A549 (cell line): Measurements from ENCODE around the gene SREBF1. TPM values are rescaled to one million over a fixed set of nuclear protein-coding genes. Genes with fewer than 3 reads are reported as not detected.

Experiments
- ATAC-seq, 2 experiments: fragments of 200-7000 bp in 1 of 2; fragments of >200 bp in 1 of 2; cut with Nextera tagmentation in 1 of 2; cut with Tn5 transposase in 1 of 2; 3 replicates each; pipeline versions ENCODE4 v1.8.0 to v1.9.1; 2018 to 2020; ENCODE audit warnings: mild to moderate bottlenecking in 1 of 2, moderate library complexity in 1 of 2
- CTCF ChIA-PET: fragments of 300-600 bp; sonication (Branson Sonifier 250); formaldehyde crosslinking; extraction: SDS; loops from one replicate; lab custom pipeline; 2021; ENCODE audit warnings: antibody characterized with exemption, inconsistent platforms; lab: Yijun Ruan, JAX
- POLR2A ChIA-PET: fragments of 350-600 bp; formaldehyde crosslinking; extraction: SDS; loops from one replicate; lab custom pipeline; 2021; ENCODE audit warnings: antibody characterized with exemption, inconsistent platforms; lab: Yijun Ruan, JAX
- DNase-seq, 2 experiments: peaks; one replicate each; pipeline versions ENCODE4 v3.0.0 to v3.0.0-alpha.2; 2011 to 2016; ENCODE audit warnings: low read depth in 1 of 2, low spot score in 1 of 2
- FAIRE-seq: peaks from 2 replicates; lab custom pipeline; 2011; peaks lifted over from hg19 to GRCh38; lab: Jason Lieb, UNC
- H3K27ac ChIP-seq, 2 experiments: fragments of >200 bp; sonication (Bioruptor Twin); formaldehyde crosslinking; 3 replicates each; pipeline ENCODE4 v1.5.1; 2016 to 2017
- H3K4me1 ChIP-seq: fragments of >200 bp; sonication (Bioruptor Twin); formaldehyde crosslinking; 3 replicates; pipeline ENCODE4 v1.6.1; 2016
- H3K4me2 ChIP-seq: fragments of >200 bp; sonication (Bioruptor Twin); formaldehyde crosslinking; 3 replicates; pipeline ENCODE4 v1.6.1; 2016
- H3K4me3 ChIP-seq: fragments of >200 bp; sonication (Bioruptor Twin); formaldehyde crosslinking; 3 replicates; pipeline ENCODE4 v1.5.1; 2016
- H3K9me3 ChIP-seq: fragments of >200 bp; sonication (Bioruptor Twin); formaldehyde crosslinking; 3 replicates; pipeline ENCODE4 v1.6.1; 2016
- CEBPB ChIP-seq, 2 experiments: fragments of >200 bp in 1 of 2; sonication (Bioruptor Twin) in 1 of 2; formaldehyde crosslinking in 1 of 2; IDR thresholded peaks; 2 replicates each; pipeline ENCODE4 v1.6.1; 2012 to 2016
- CHD4 ChIP-seq: fragments of 200-600 bp; sonication (generic); IDR thresholded peaks from 2 replicates; pipeline ENCODE4 v1.6.1; 2016; ENCODE audit warnings: antibody characterized with exemption, mild to moderate bottlenecking, borderline replicate concordance
- EP300 ChIP-seq, 2 experiments: fragments of >200 bp; sonication (Bioruptor Twin); formaldehyde crosslinking; IDR thresholded peaks; 2 replicates in 1 of 2; 3 replicates in 1 of 2; pipeline ENCODE4 v1.6.1; 2016 to 2017
- ESRRA ChIP-seq: fragments of 150-350 bp; IDR thresholded peaks from 2 replicates; pipeline ENCODE4 v1.6.1; 2014; ENCODE audit warnings: mild to moderate bottlenecking, low read length, borderline replicate concordance
- FOSL2 ChIP-seq, 2 experiments: fragments of 450-650 bp in 1 of 2; fragments of >200 bp in 1 of 2; sonication (Bioruptor Twin) in 1 of 2; formaldehyde crosslinking; IDR thresholded peaks; 2 replicates each; pipeline versions ENCODE4 v1.5.0 to v1.6.1; 2016 to 2020; ENCODE audit warnings: mild to moderate bottlenecking in 1 of 2, moderate library complexity in 1 of 2
- HEYL ChIP-seq: fragments of 250-450 bp; sonication (Bioruptor Pico); IDR thresholded peaks from 2 replicates; pipeline ENCODE4 v1.8.0; 2021; ENCODE audit warnings: mild to moderate bottlenecking, moderate library complexity
- HOXB5 ChIP-seq: fragments of 250-450 bp; sonication (Bioruptor Pico); IDR thresholded peaks from 2 replicates; pipeline ENCODE4 v1.5.0; 2020; ENCODE audit warnings: mild to moderate bottlenecking, moderate library complexity
- JUN ChIP-seq, 2 experiments: fragments of >200 bp; sonication (Bioruptor Twin); formaldehyde crosslinking; IDR thresholded peaks; 2 replicates in 1 of 2; 3 replicates in 1 of 2; pipeline ENCODE4 v1.6.1; 2016 to 2017
- JUNB ChIP-seq: fragments of >200 bp; sonication (Bioruptor Twin); formaldehyde crosslinking; IDR thresholded peaks from 2 replicates; pipeline ENCODE4 v1.6.1; 2016
- KDM1A ChIP-seq: fragments of 200-600 bp; sonication (generic); IDR thresholded peaks from 2 replicates; pipeline ENCODE4 v1.6.1; 2016; ENCODE audit warnings: low read depth, mild to moderate bottlenecking
- MAFK ChIP-seq: fragments of 450-650 bp; IDR thresholded peaks from 2 replicates; pipeline ENCODE4 v1.6.1; 2014; ENCODE audit not compliant: partially characterized antibody
- PHF8 ChIP-seq: fragments of 200-600 bp; sonication (generic); IDR thresholded peaks from 2 replicates; pipeline ENCODE4 v1.6.1; 2016; ENCODE audit warnings: low read depth, mild to moderate bottlenecking, antibody characterized with exemption, moderate library complexity, borderline replicate concordance
- POLR2A ChIP-seq: IDR thresholded peaks from 2 replicates; pipeline ENCODE4 v1.6.1; 2012; ENCODE audit warnings: mild to moderate bottlenecking, low read length
- POLR2AphosphoS2 ChIP-seq: conservative IDR thresholded peaks from 2 replicates; pipeline ENCODE4 v1.6.1; 2012; ENCODE audit warnings: low read length, improper control_type of control experiment, inconsistent platforms
- RAD21 ChIP-seq, 2 experiments: fragments of >200 bp in 1 of 2; sonication (Bioruptor Twin) in 1 of 2; formaldehyde crosslinking in 1 of 2; IDR thresholded peaks in 1 of 2; conservative IDR thresholded peaks in 1 of 2; 2 replicates in 1 of 2; 3 replicates in 1 of 2; pipeline ENCODE4 v1.6.1; 2012 to 2018; ENCODE audit warnings: inconsistent platforms in 1 of 2
- RCOR1 ChIP-seq: fragments of 150-350 bp; IDR thresholded peaks from 2 replicates; pipeline ENCODE4 v1.6.1; 2014; ENCODE audit warnings: antibody characterized with exemption, low read length, low read depth
- TFCP2L1 ChIP-seq: fragments of 250-450 bp; sonication (Bioruptor Pico); IDR thresholded peaks from 2 replicates; pipeline ENCODE4 v1.5.0; 2021; ENCODE audit warnings: mild to moderate bottlenecking
- TP53 ChIP-seq: fragments of 250-450 bp; sonication (Bioruptor Pico); IDR thresholded peaks from 2 replicates; pipeline ENCODE4 v1.5.0; 2021; ENCODE audit warnings: mild to moderate bottlenecking, moderate library complexity
- ZFP36 ChIP-seq: fragments of 450-650 bp; IDR thresholded peaks from 2 replicates; pipeline ENCODE4 v1.6.1; 2014; ENCODE audit warnings: borderline replicate concordance; ENCODE audit not compliant: partially characterized antibody
- ZSCAN20 ChIP-seq: fragments of 250-450 bp; sonication (Bioruptor Pico); IDR thresholded peaks from 2 replicates; pipeline ENCODE4 v1.8.0; 2022; ENCODE audit warnings: mild to moderate bottlenecking, moderate library complexity
- WGBS: methylation state at CpG from one replicate; pipeline ENCODE4 v1.1.6; 2017; ENCODE audit errors: missing lambda C conversion rate; 5-methylcytosine and 5-hydroxymethylcytosine counted together
- polyA plus RNA-seq, 4 experiments: library from polyadenylated mRNA; depleted of rRNA in 3 of 4; stranded (reverse); fragments of >200 nt; fragmentation: RNase III in 1 of 4; extraction: RNeasy Plus Mini Kit Qiagen cat#74134 plus additional on column Dnase treatment in 1 of 4; gene quantifications; 2 replicates in 3 of 4; 3 replicates in 1 of 4; pipeline ENCODE4 v1.2.3, GENCODE V29; 2011 to 2017
- TF ChIP-seq, protein P1 (sequence below): fragments of 250-450 bp; sonication (Bioruptor Pico); IDR thresholded peaks from 2 replicates; pipeline ENCODE4 v1.5.0; 2020; ENCODE audit warnings: low read depth, mild to moderate bottlenecking, moderate library complexity
- TF ChIP-seq, protein P2 (sequence below): fragments of 250-450 bp; sonication (Bioruptor Pico); IDR thresholded peaks from 2 replicates; pipeline ENCODE4 v1.5.0; 2021; ENCODE audit warnings: mild to moderate bottlenecking, moderate library complexity, borderline replicate concordance
- TF ChIP-seq, protein P3 (sequence below): fragments of 200-600 bp; sonication (generic); IDR thresholded peaks from 2 replicates; pipeline ENCODE4 v1.6.1; 2016; ENCODE audit warnings: antibody characterized with exemption, mild to moderate bottlenecking, moderate library complexity
- TF ChIP-seq, protein P4 (sequence below): fragments of >200 bp; sonication (Bioruptor Twin); formaldehyde crosslinking; IDR thresholded peaks from 3 replicates; pipeline ENCODE4 v1.6.1; 2016
- TF ChIP-seq, protein P5 (sequence below): fragments of 150-350 bp; IDR thresholded peaks from 2 replicates; pipeline ENCODE4 v1.6.1; 2014; ENCODE audit warnings: low read depth, mild to moderate bottlenecking, low read length

SREBF1 gene
- polyA plus RNA-seq, 2 of the 4 experiments (the other 2 are of a cell fraction) = 47.4 to 159 TPM

DNA sequence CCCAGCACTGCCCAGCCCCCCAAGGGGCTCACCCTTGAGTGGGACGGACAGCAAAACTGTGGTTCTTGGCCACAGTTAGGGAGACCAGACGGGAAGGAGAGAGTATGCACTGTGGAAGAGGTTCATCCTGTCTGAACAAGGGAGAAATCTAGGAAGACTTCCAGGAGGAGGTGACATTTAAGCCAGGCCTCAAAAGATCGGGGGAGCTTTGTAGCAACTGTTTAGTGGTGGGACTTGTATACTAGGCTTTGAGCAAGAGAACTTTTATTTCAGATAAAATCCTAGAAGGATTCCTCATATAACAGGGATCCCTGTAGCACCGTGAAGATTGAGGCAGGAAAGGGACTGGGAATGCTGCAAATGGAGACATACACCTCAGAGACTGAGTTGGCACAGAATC is 30.8 kb downstream of the SREBF1 start:
- TF ChIP-seq KDM1A = peak; percentile 62; the same call in 1 of the 2 replicates
- TF ChIP-seq, protein P1, sequence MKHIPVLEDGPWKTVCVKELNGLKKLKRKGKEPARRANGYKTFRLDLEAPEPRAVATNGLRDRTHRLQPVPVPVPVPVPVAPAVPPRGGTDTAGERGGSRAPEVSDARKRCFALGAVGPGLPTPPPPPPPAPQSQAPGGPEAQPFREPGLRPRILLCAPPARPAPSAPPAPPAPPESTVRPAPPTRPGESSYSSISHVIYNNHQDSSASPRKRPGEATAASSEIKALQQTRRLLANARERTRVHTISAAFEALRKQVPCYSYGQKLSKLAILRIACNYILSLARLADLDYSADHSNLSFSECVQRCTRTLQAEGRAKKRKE (CRISPR knock-in tag) = no peak
- peak; percentile 99 for TF ChIP-seq ZFP36
- no peak for TF ChIP-seq RCOR1
- no peak for TF ChIP-seq TFCP2L1 (CRISPR knock-in tag)
- H3K9me3 ChIP-seq = no peaks in the 10 kb centered on the region
- H3K4me2 ChIP-seq = no peak overlapping the region
- DNase-seq (no peak), FAIRE-seq (no peak), ATAC-seq (no peak)
- peaks cover 26% of the 10 kb centered on the region for H3K4me1 ChIP-seq
- peak overlapping the region in 1 of 2 experiments; percentile 56; a peak in 3 of 6 replicates for H3K27ac ChIP-seq
- CTCF ChIA-PET = interaction anchor here (1.0 to 30.5 kb wide), 8 partner anchors 9 to 228 kb away, joined by 3 to 859 read pairs (median 6); partner anchors contain the start of genes RAI1 and SREBF1
- H3K4me3 ChIP-seq = no peak overlapping the region
- POLR2A ChIA-PET = interaction anchor here (2.7 kb wide), 1 partner anchor 30 kb away, joined by 10 read pairs; the partner anchor contains the start of gene SREBF1
- 95% methylated on average over 4 of the region's 4 CpGs for WGBS

DNA sequence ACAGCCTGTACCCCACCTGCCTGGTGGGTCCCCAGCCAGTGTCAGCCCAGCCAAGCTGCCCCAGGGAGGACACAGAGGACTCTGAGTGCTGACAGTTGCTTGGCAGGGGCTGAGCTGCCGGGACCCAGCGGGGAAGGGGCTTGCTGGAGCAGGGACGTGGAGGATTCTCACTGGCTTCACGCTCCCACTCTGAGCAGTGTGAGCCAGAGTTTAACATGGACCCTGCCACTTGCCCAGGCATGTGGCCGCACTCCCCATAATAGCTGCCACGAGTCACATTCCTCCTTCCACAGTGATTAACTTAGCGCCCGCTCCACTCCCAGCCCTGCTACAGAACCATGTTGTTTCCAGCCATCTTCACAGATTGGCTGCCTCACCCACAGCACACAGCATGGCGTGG is 31.2 kb downstream of the SREBF1 start:
- H3K4me2 ChIP-seq = no peak overlapping the region
- ChIA-PET CTCF (interaction anchor here (1.1 to 30.5 kb wide), 5 partner anchors 9 to 124 kb away, joined by 3 to 859 read pairs (median 7); partner anchors contain the start of gene SREBF1), POLR2A (interaction anchor here (2.7 kb wide), 1 partner anchor 31 kb away, joined by 10 read pairs; the partner anchor contains the start of gene SREBF1)
- FAIRE-seq (no peak), ATAC-seq (no peak), DNase-seq (no peak)
- WGBS = 90% methylated on average over 9 of the region's 9 CpGs
- H3K9me3 ChIP-seq = no peaks in the 10 kb centered on the region
- peaks cover 22% of the 10 kb centered on the region; the same call in 2 of the 3 replicates for H3K4me1 ChIP-seq
- no peak overlapping the region for H3K4me3 ChIP-seq
- H3K27ac ChIP-seq = peak overlapping the region in 1 of 2 experiments; percentile 56; a peak in 3 of 6 replicates
- no peak for TF ChIP-seq POLR2AphosphoS2
- no peak for TF ChIP-seq PHF8
- TF ChIP-seq FOSL2 (IDR thresholded peaks at IDR 0.05) = no peak
- TF ChIP-seq FOSL2 (CRISPR knock-in tag; IDR thresholded peaks at IDR 0.05) = no peak
- TF ChIP-seq ZSCAN20 = no peak
- no peak for TF ChIP-seq TP53
- no peak for TF ChIP-seq POLR2A
- TF ChIP-seq HOXB5 (CRISPR knock-in tag) = no peak
- no peak for TF ChIP-seq MAFK
- TF ChIP-seq, protein P2, sequence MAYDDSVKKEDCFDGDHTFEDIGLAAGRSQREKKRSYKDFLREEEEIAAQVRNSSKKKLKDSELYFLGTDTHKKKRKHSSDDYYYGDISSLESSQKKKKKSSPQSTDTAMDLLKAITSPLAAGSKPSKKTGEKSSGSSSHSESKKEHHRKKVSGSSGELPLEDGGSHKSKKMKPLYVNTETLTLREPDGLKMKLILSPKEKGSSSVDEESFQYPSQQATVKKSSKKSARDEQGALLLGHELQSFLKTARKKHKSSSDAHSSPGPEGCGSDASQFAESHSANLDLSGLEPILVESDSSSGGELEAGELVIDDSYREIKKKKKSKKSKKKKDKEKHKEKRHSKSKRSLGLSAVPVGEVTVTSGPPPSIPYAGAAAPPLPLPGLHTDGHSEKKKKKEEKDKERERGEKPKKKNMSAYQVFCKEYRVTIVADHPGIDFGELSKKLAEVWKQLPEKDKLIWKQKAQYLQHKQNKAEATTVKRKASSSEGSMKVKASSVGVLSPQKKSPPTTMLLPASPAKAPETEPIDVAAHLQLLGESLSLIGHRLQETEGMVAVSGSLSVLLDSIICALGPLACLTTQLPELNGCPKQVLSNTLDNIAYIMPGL (CRISPR knock-in tag) = no peak
- TF ChIP-seq, protein P3, sequence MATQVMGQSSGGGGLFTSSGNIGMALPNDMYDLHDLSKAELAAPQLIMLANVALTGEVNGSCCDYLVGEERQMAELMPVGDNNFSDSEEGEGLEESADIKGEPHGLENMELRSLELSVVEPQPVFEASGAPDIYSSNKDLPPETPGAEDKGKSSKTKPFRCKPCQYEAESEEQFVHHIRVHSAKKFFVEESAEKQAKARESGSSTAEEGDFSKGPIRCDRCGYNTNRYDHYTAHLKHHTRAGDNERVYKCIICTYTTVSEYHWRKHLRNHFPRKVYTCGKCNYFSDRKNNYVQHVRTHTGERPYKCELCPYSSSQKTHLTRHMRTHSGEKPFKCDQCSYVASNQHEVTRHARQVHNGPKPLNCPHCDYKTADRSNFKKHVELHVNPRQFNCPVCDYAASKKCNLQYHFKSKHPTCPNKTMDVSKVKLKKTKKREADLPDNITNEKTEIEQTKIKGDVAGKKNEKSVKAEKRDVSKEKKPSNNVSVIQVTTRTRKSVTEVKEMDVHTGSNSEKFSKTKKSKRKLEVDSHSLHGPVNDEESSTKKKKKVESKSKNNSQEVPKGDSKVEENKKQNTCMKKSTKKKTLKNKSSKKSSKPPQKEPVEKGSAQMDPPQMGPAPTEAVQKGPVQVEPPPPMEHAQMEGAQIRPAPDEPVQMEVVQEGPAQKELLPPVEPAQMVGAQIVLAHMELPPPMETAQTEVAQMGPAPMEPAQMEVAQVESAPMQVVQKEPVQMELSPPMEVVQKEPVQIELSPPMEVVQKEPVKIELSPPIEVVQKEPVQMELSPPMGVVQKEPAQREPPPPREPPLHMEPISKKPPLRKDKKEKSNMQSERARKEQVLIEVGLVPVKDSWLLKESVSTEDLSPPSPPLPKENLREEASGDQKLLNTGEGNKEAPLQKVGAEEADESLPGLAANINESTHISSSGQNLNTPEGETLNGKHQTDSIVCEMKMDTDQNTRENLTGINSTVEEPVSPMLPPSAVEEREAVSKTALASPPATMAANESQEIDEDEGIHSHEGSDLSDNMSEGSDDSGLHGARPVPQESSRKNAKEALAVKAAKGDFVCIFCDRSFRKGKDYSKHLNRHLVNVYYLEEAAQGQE = no peak
- TF ChIP-seq HEYL = no peak
- TF ChIP-seq, protein P4, sequence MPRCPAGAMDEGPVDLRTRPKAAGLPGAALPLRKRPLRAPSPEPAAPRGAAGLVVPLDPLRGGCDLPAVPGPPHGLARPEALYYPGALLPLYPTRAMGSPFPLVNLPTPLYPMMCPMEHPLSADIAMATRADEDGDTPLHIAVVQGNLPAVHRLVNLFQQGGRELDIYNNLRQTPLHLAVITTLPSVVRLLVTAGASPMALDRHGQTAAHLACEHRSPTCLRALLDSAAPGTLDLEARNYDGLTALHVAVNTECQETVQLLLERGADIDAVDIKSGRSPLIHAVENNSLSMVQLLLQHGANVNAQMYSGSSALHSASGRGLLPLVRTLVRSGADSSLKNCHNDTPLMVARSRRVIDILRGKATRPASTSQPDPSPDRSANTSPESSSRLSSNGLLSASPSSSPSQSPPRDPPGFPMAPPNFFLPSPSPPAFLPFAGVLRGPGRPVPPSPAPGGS = no peak
- TF ChIP-seq, protein P5, sequence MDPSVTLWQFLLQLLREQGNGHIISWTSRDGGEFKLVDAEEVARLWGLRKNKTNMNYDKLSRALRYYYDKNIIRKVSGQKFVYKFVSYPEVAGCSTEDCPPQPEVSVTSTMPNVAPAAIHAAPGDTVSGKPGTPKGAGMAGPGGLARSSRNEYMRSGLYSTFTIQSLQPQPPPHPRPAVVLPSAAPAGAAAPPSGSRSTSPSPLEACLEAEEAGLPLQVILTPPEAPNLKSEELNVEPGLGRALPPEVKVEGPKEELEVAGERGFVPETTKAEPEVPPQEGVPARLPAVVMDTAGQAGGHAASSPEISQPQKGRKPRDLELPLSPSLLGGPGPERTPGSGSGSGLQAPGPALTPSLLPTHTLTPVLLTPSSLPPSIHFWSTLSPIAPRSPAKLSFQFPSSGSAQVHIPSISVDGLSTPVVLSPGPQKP = no peak
- TF ChIP-seq JUNB = no peak
- TF ChIP-seq JUN (IDR thresholded peaks at IDR 0.05) = no peak
- TF ChIP-seq ESRRA = no peak
- TF ChIP-seq CEBPB (IDR thresholded peaks at IDR 0.05) = no peak
- no peak for TF ChIP-seq RAD21 (conservative IDR thresholded peaks at IDR 0.05 in 1 of 2, IDR thresholded peaks at IDR 0.05 in 1 of 2)
- no peak for TF ChIP-seq EP300 (IDR thresholded peaks at IDR 0.05)
- TF ChIP-seq CHD4 = no peak
